HepG2 (cell line): ENCODE results near the gene VSNL1.

ENCODE experiments used
- NCOA1 ChIP-seq: sonication (generic); formaldehyde crosslinking; IDR thresholded peaks from 2 replicates; pipeline ENCODE4 v1.9.0; 2021; ENCODE audit warnings: missing genetic modification reagents
- PHB2 ChIP-seq: fragments of 450-650 bp; IDR thresholded peaks from 2 replicates; pipeline ENCODE4 v1.6.1; 2018; ENCODE audit not compliant: partially characterized antibody
- PHF8 ChIP-seq: sonication (generic); formaldehyde crosslinking; IDR thresholded peaks from 2 replicates; pipeline ENCODE4 v1.5.0; 2020; ENCODE audit warnings: missing genetic modification reagents
- POLR2AphosphoS5 ChIP-seq: IDR thresholded peaks from 2 replicates; pipeline ENCODE4 v1.6.1; 2012; ENCODE audit warnings: low read depth, low read length
- TOPORS ChIP-seq: sonication (generic); formaldehyde crosslinking; IDR thresholded peaks from 2 replicates; pipeline ENCODE4 v1.8.0; 2023; ENCODE audit warnings: mild to moderate bottlenecking, missing genetic modification reagents
- ZNF12 ChIP-seq: sonication (generic); formaldehyde crosslinking; IDR thresholded peaks from 2 replicates; pipeline ENCODE4 v1.5.0; 2020; ENCODE audit warnings: missing genetic modification reagents
- ZNF484 ChIP-seq: sonication (generic); formaldehyde crosslinking; IDR thresholded peaks from 2 replicates; pipeline ENCODE4 v1.5.1; 2020; ENCODE audit warnings: mild to moderate bottlenecking, low read depth, missing genetic modification reagents, borderline replicate concordance
- ZNF629 ChIP-seq: sonication (generic); formaldehyde crosslinking; conservative IDR thresholded peaks from 2 replicates; pipeline ENCODE4 v1.5.0; 2020; ENCODE audit warnings: missing genetic modification reagents
- TF ChIP-seq, protein P1 (sequence below): sonication (generic); formaldehyde crosslinking; IDR thresholded peaks from 2 replicates; pipeline ENCODE4 v1.4.0; 2020; ENCODE audit warnings: missing genetic modification reagents
- TF ChIP-seq, protein P2 (sequence below): sonication (generic); formaldehyde crosslinking; IDR thresholded peaks from 2 replicates; pipeline ENCODE4 v1.8.0; 2022; ENCODE audit warnings: low read depth, missing genetic modification reagents
- TF ChIP-seq, protein P3 (sequence below), 2 experiments: IDR thresholded peaks; 2 replicates each; pipeline ENCODE4 v1.6.1; 2011 to 2012; ENCODE audit warnings: low read length in 2 of 2, borderline replicate concordance in 1 of 2, low read depth in 1 of 2, mild to moderate bottlenecking in 1 of 2, moderate library complexity in 1 of 2
- TF ChIP-seq, protein P4 (sequence below): sonication (generic); formaldehyde crosslinking; IDR thresholded peaks from 2 replicates; pipeline ENCODE4 v1.5.0; 2020; ENCODE audit warnings: mild to moderate bottlenecking, missing genetic modification reagents, moderate library complexity

GRCh38 chr2:17662723-17663122, 122.2 kb downstream of the VSNL1 start:
- TF ChIP-seq, protein P1, sequence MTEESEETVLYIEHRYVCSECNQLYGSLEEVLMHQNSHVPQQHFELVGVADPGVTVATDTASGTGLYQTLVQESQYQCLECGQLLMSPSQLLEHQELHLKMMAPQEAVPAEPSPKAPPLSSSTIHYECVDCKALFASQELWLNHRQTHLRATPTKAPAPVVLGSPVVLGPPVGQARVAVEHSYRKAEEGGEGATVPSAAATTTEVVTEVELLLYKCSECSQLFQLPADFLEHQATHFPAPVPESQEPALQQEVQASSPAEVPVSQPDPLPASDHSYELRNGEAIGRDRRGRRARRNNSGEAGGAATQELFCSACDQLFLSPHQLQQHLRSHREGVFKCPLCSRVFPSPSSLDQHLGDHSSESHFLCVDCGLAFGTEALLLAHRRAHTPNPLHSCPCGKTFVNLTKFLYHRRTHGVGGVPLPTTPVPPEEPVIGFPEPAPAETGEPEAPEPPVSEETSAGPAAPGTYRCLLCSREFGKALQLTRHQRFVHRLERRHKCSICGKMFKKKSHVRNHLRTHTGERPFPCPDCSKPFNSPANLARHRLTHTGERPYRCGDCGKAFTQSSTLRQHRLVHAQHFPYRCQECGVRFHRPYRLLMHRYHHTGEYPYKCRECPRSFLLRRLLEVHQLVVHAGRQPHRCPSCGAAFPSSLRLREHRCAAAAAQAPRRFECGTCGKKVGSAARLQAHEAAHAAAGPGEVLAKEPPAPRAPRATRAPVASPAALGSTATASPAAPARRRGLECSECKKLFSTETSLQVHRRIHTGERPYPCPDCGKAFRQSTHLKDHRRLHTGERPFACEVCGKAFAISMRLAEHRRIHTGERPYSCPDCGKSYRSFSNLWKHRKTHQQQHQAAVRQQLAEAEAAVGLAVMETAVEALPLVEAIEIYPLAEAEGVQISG (CRISPR knock-in tag), result no peak
- no peak for TF ChIP-seq NCOA1 (CRISPR knock-in tag)
- TF ChIP-seq, protein P2, sequence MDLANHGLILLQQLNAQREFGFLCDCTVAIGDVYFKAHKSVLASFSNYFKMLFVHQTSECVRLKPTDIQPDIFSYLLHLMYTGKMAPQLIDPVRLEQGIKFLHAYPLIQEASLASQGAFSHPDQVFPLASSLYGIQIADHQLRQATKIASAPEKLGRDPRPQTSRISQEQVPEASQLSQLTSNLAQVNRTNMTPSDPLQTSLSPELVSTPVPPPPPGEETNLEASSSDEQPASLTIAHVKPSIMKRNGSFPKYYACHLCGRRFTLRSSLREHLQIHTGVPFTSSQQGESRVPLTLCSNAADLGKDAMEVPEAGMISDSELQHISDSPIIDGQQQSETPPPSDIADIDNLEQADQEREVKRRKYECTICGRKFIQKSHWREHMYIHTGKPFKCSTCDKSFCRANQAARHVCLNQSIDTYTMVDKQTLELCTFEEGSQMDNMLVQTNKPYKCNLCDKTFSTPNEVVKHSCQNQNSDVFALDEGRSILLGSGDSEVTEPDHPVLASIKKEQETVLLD (CRISPR knock-in tag), result no peak
- TF ChIP-seq, protein P3, sequence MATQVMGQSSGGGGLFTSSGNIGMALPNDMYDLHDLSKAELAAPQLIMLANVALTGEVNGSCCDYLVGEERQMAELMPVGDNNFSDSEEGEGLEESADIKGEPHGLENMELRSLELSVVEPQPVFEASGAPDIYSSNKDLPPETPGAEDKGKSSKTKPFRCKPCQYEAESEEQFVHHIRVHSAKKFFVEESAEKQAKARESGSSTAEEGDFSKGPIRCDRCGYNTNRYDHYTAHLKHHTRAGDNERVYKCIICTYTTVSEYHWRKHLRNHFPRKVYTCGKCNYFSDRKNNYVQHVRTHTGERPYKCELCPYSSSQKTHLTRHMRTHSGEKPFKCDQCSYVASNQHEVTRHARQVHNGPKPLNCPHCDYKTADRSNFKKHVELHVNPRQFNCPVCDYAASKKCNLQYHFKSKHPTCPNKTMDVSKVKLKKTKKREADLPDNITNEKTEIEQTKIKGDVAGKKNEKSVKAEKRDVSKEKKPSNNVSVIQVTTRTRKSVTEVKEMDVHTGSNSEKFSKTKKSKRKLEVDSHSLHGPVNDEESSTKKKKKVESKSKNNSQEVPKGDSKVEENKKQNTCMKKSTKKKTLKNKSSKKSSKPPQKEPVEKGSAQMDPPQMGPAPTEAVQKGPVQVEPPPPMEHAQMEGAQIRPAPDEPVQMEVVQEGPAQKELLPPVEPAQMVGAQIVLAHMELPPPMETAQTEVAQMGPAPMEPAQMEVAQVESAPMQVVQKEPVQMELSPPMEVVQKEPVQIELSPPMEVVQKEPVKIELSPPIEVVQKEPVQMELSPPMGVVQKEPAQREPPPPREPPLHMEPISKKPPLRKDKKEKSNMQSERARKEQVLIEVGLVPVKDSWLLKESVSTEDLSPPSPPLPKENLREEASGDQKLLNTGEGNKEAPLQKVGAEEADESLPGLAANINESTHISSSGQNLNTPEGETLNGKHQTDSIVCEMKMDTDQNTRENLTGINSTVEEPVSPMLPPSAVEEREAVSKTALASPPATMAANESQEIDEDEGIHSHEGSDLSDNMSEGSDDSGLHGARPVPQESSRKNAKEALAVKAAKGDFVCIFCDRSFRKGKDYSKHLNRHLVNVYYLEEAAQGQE (IDR thresholded peaks at IDR 0.05; ENCODE audit: borderline replicate concordance in 1 of 2, low read depth in 1 of 2, low read length in 2 of 2), result no peak
- no peak for TF ChIP-seq POLR2AphosphoS5
- TF ChIP-seq, protein P4, sequence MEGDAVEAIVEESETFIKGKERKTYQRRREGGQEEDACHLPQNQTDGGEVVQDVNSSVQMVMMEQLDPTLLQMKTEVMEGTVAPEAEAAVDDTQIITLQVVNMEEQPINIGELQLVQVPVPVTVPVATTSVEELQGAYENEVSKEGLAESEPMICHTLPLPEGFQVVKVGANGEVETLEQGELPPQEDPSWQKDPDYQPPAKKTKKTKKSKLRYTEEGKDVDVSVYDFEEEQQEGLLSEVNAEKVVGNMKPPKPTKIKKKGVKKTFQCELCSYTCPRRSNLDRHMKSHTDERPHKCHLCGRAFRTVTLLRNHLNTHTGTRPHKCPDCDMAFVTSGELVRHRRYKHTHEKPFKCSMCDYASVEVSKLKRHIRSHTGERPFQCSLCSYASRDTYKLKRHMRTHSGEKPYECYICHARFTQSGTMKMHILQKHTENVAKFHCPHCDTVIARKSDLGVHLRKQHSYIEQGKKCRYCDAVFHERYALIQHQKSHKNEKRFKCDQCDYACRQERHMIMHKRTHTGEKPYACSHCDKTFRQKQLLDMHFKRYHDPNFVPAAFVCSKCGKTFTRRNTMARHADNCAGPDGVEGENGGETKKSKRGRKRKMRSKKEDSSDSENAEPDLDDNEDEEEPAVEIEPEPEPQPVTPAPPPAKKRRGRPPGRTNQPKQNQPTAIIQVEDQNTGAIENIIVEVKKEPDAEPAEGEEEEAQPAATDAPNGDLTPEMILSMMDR, result no peak
- TF ChIP-seq ZNF484 (CRISPR knock-in tag), result no peak
- TF ChIP-seq PHF8 (CRISPR knock-in tag), result no peak
- TF ChIP-seq PHB2, result no peak
- no peak for TF ChIP-seq ZNF12 (CRISPR knock-in tag)
- no peak for TF ChIP-seq ZNF629 (CRISPR knock-in tag)
- no peak for TF ChIP-seq TOPORS (CRISPR knock-in tag)
